ENCODE results near the gene ESRRA. TPM values are rescaled to one million over a fixed set of nuclear protein-coding genes. Genes with fewer than 3 reads are reported as not detected.
A peak's percentile ranks its signal among the peaks of the same experiment; 100 is the strongest.

Gene ESRRA
- total and polyA plus RNA-seq, 9 of the 15 experiments (the other 6 are each of a cell fraction or from before 2014, with no cell fraction given): 0.27 to 89.7 (median 23.7) TPM

DNA sequence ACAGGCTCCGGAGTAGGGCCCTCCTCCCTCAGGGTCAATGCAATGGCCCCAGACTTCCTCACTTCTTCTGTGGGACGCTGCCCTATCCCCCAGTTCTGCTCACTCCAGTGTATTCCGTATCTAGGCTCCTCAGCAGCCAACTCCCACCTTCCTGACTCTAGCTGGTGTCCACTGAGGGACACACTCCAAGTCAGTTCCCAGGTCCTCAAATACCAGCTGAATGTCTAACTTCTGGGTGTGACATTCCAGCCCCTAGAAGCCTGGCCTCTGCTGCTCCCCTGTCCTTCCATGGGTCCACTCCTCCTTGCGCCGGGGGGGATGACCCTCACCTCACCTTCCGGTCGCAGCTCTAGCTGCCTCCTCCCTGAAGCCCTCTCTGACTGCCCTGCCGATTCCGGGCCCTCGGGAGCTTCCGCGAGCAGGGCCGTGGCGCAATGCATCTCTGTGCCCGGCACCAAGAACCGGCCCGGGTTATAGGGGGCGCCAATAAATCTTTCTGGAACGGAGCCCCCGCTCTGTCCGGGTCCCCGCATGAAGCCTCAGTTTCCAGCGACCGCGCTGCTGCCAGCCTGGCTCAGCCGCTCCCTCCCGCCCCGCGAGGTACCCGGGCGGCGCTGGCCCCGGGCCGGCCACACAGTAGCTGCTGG is 36.3 kb upstream of the ESRRA start (continued):
- TF ChIP-seq RBBP5 (IDR thresholded peaks at IDR 0.05; ENCODE audit: borderline replicate concordance, insufficient read depth, low read length, poor library complexity, severe bottlenecking): peak; percentile 9
- peak; percentile 19 for TF ChIP-seq BRD9 (IDR thresholded peaks at IDR 0.05; ENCODE audit: low read depth, partially characterized antibody)
- TF ChIP-seq, protein P1, sequence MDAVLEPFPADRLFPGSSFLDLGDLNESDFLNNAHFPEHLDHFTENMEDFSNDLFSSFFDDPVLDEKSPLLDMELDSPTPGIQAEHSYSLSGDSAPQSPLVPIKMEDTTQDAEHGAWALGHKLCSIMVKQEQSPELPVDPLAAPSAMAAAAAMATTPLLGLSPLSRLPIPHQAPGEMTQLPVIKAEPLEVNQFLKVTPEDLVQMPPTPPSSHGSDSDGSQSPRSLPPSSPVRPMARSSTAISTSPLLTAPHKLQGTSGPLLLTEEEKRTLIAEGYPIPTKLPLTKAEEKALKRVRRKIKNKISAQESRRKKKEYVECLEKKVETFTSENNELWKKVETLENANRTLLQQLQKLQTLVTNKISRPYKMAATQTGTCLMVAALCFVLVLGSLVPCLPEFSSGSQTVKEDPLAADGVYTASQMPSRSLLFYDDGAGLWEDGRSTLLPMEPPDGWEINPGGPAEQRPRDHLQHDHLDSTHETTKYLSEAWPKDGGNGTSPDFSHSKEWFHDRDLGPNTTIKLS (IDR thresholded peaks at IDR 0.05; ENCODE audit: borderline replicate concordance, low read depth): peak; percentile 28; the same call in 1 of the 2 replicates
- no peak for TF ChIP-seq HNRNPUL1 (IDR thresholded peaks at IDR 0.05; ENCODE audit: low read length)
- TF ChIP-seq, protein P2, sequence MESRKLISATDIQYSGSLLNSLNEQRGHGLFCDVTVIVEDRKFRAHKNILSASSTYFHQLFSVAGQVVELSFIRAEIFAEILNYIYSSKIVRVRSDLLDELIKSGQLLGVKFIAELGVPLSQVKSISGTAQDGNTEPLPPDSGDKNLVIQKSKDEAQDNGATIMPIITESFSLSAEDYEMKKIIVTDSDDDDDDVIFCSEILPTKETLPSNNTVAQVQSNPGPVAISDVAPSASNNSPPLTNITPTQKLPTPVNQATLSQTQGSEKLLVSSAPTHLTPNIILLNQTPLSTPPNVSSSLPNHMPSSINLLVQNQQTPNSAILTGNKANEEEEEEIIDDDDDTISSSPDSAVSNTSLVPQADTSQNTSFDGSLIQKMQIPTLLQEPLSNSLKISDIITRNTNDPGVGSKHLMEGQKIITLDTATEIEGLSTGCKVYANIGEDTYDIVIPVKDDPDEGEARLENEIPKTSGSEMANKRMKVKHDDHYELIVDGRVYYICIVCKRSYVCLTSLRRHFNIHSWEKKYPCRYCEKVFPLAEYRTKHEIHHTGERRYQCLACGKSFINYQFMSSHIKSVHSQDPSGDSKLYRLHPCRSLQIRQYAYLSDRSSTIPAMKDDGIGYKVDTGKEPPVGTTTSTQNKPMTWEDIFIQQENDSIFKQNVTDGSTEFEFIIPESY (CRISPR knock-in tag; IDR thresholded peaks at IDR 0.05): no peak
- peak; percentile 95 for TF ChIP-seq ETV5 (CRISPR knock-in tag; IDR thresholded peaks at IDR 0.05; ENCODE audit: low read depth)
- no peak; the same call in 1 of the 2 replicates for TF ChIP-seq ZNF311 (CRISPR knock-in tag; IDR thresholded peaks at IDR 0.05)
- no peak for TF ChIP-seq RBFOX2 (IDR thresholded peaks at IDR 0.05; ENCODE audit: low read depth, low read length)
- TF ChIP-seq NR4A1 (CRISPR knock-in tag; IDR thresholded peaks at IDR 0.05): no peak
- no peak; the same call in 1 of the 2 replicates for TF ChIP-seq NR4A1 (tag; IDR thresholded peaks at IDR 0.05)
- no peak for TF ChIP-seq ZNF76 (CRISPR knock-in tag; IDR thresholded peaks at IDR 0.05; ENCODE audit: borderline replicate concordance)
- TF ChIP-seq ZNF3 (CRISPR knock-in tag; IDR thresholded peaks at IDR 0.05): 0 out of 2 replicates have a peak, but pooled peaks have one; percentile 16
- TF ChIP-seq, protein P3, sequence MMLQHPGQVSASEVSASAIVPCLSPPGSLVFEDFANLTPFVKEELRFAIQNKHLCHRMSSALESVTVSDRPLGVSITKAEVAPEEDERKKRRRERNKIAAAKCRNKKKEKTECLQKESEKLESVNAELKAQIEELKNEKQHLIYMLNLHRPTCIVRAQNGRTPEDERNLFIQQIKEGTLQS (IDR thresholded peaks at IDR 0.05): no peak
- TF ChIP-seq, protein P3 (CRISPR knock-in tag; conservative IDR thresholded peaks at IDR 0.05): no peak
- TF ChIP-seq SUPT5H (IDR thresholded peaks at IDR 0.05): peak; percentile 59
- no peak for TF ChIP-seq KHSRP (IDR thresholded peaks at IDR 0.05)
- TF ChIP-seq NR2C1 (IDR thresholded peaks at IDR 0.05): no peak
- TF ChIP-seq NR2C1 (tag; IDR thresholded peaks at IDR 0.05): peak; percentile 70
- peak; percentile 65 for TF ChIP-seq HDAC2 (IDR thresholded peaks at IDR 0.05)
- TF ChIP-seq, protein P4, sequence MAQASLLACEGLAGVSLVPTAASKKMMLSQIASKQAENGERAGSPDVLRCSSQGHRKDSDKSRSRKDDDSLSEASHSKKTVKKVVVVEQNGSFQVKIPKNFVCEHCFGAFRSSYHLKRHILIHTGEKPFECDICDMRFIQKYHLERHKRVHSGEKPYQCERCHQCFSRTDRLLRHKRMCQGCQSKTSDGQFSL (CRISPR knock-in tag; IDR thresholded peaks at IDR 0.05): peak; percentile 31; the same call in 1 of the 2 replicates
- TF ChIP-seq, protein P4 (tag; IDR thresholded peaks at IDR 0.05): peak in 1 of 2 experiments; percentile 68; a peak in 1 of 4 replicates
- TF ChIP-seq MECOM (CRISPR knock-in tag; IDR thresholded peaks at IDR 0.05): no peak
- no peak; the same call in 1 of the 2 replicates for TF ChIP-seq TEAD4 (IDR thresholded peaks at IDR 0.05; ENCODE audit: low read length)
- TF ChIP-seq TEAD4 (CRISPR knock-in tag; IDR thresholded peaks at IDR 0.05; ENCODE audit: borderline replicate concordance): 0 out of 2 replicates have a peak, but pooled peaks have one; percentile 36
